Measurements from ENCODE around the gene FBN1.

FBN1 gene

GRCh38 chr15:48553559-48553958, 92.0 kb downstream of the FBN1 start:
- no peak for DNase-seq (ENCODE audit: low spot score)

GRCh38 chr15:48550822-48551525, 94.5 kb downstream of the FBN1 start:
- DNase-seq (ENCODE audit: low spot score), result no peak

- no peak for DNase-seq (ENCODE audit: low spot score)
These were observed 97.1 kb downstream of the FBN1 start for GRCh38 chr15:48548455-48548854.

GRCh38 chr15:48547286-48547685, 98.2 kb downstream of the FBN1 start:
- DNase-seq (ENCODE audit: low spot score), result no peak

GRCh38 chr15:48546296-48546695, 99.2 kb downstream of the FBN1 start:
- DNase-seq (ENCODE audit: low spot score), result no peak

GRCh38 chr15:48544778-48545177, 100.7 kb downstream of the FBN1 start:
- DNase-seq (ENCODE audit: low spot score), result no peak

GRCh38 chr15:48541341-48542278, 103.9 kb downstream of the FBN1 start:
- DNase-seq (ENCODE audit: low spot score), result no peak

GRCh38 chr15:48540756-48541155, 104.8 kb downstream of the FBN1 start:
- DNase-seq (ENCODE audit: low spot score), result no peak

GRCh38 chr15:48538941-48539340, 106.6 kb downstream of the FBN1 start:
- DNase-seq (ENCODE audit: low spot score), result no peak

- no peak for DNase-seq (ENCODE audit: low spot score)
These were observed 108.0 kb downstream of the FBN1 start for GRCh38 chr15:48537271-48538113.

GRCh38 chr15:48536681-48537091, 108.8 kb downstream of the FBN1 start:
- no peak for DNase-seq (ENCODE audit: low spot score)

- DNase-seq (ENCODE audit: low spot score), result no peak
These were observed 111.5 kb downstream of the FBN1 start for GRCh38 chr15:48533982-48534381.

GRCh38 chr15:48532946-48533345, 112.6 kb downstream of the FBN1 start:
- DNase-seq (ENCODE audit: low spot score), result no peak

- no peak for DNase-seq (ENCODE audit: low spot score)
These were observed 115.0 kb downstream of the FBN1 start for GRCh38 chr15:48530528-48530927.

GRCh38 chr15:48528921-48529320, 116.6 kb downstream of the FBN1 start:
- no peak for DNase-seq (ENCODE audit: low spot score)

GRCh38 chr15:48527517-48527916, 118.0 kb downstream of the FBN1 start:
- DNase-seq (ENCODE audit: low spot score), result no peak

- no peak for DNase-seq (ENCODE audit: low spot score)
These were observed 122.6 kb downstream of the FBN1 start for GRCh38 chr15:48522911-48523310.

- DNase-seq (ENCODE audit: low spot score), result no peak
These were observed 123.4 kb downstream of the FBN1 start for GRCh38 chr15:48522123-48522522.

- DNase-seq (ENCODE audit: low spot score), result no peak
These were observed 124.9 kb downstream of the FBN1 start for GRCh38 chr15:48520376-48521155.

- no peak for DNase-seq (ENCODE audit: low spot score)
These were observed 129.4 kb downstream of the FBN1 start for GRCh38 chr15:48516121-48516520.

- DNase-seq (ENCODE audit: low spot score), result no peak
These were observed 130.0 kb downstream of the FBN1 start for GRCh38 chr15:48515500-48515899.
